Neutrophil (primary cell): ENCODE measurements around the gene CFHR4.

ENCODE experiments used
- H3K27ac ChIP-seq: fragments of 200-600 bp; sonication (generic); 2 replicates; pipeline ENCODE4 v1.5.1; 2016; ENCODE audit warnings: mild to moderate bottlenecking, moderate library complexity
- H3K27me3 ChIP-seq: fragments of 200-600 bp; sonication (generic); 2 replicates; pipeline ENCODE4 v1.6.0; 2016; ENCODE audit warnings: mild to moderate bottlenecking
- H3K36me3 ChIP-seq: fragments of 200-600 bp; sonication (generic); 2 replicates; pipeline ENCODE4 v1.5.1; 2017
- H3K4me1 ChIP-seq, 2 experiments: fragments of 200-600 bp in 1 of 2; sonication (generic) in 1 of 2; 1 replicate in 1 of 2; 2 replicates in 1 of 2; pipeline versions ENCODE4 v1.5.1 to v1.6.1; 2013 to 2016; ENCODE audit warnings: low read depth in 1 of 2, low read length in 1 of 2, mild to moderate bottlenecking in 1 of 2, moderate library complexity in 1 of 2; ENCODE audit not compliant: control insufficient read depth in 1 of 2, insufficient read depth in 1 of 2
- H3K4me3 ChIP-seq, 2 experiments: fragments of 200-600 bp in 1 of 2; sonication (generic) in 1 of 2; 1 replicate in 1 of 2; 2 replicates in 1 of 2; pipeline ENCODE4 v1.5.1; 2013 to 2016; ENCODE audit warnings: low read depth in 1 of 2, low read length in 1 of 2, mild to moderate bottlenecking in 1 of 2, moderate library complexity in 1 of 2
- H3K9me3 ChIP-seq: fragments of 200-600 bp; sonication (generic); 2 replicates; pipeline ENCODE4 v1.5.1; 2016
- TF ChIP-seq, protein P1 (sequence below): fragments of 200-600 bp; sonication (generic); IDR thresholded peaks from 2 replicates; pipeline ENCODE4 v1.5.1; 2016; ENCODE audit warnings: antibody characterized with exemption

Gene CFHR4

DNA sequence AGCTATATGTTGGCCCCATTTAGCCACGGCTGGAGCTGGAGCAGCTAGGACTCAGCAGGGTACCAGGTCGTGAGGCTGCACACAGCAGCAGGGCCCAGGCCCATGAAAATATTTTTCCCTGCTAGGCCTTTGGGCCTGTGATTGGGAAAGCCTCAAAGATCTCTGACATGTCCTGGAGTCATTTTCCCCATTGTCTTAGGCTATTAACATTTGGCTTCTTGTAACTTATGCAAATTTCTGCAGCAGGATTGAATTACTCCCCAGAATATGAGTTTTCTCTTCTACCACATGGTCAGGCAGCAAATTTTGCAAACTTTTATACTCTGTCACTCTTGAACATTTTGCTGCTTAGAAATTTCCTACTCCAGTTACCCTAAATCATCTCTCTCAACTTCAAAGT lies 66.9 kb downstream of the CFHR4 start:
- no peaks in the 10 kb centered on the region for H3K4me1 ChIP-seq
- H3K27ac ChIP-seq = no peak overlapping the region
- H3K27me3 ChIP-seq = no peaks in the 10 kb centered on the region
- TF ChIP-seq, protein P1, sequence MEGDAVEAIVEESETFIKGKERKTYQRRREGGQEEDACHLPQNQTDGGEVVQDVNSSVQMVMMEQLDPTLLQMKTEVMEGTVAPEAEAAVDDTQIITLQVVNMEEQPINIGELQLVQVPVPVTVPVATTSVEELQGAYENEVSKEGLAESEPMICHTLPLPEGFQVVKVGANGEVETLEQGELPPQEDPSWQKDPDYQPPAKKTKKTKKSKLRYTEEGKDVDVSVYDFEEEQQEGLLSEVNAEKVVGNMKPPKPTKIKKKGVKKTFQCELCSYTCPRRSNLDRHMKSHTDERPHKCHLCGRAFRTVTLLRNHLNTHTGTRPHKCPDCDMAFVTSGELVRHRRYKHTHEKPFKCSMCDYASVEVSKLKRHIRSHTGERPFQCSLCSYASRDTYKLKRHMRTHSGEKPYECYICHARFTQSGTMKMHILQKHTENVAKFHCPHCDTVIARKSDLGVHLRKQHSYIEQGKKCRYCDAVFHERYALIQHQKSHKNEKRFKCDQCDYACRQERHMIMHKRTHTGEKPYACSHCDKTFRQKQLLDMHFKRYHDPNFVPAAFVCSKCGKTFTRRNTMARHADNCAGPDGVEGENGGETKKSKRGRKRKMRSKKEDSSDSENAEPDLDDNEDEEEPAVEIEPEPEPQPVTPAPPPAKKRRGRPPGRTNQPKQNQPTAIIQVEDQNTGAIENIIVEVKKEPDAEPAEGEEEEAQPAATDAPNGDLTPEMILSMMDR = no peak
- H3K36me3 ChIP-seq = no peaks in the 10 kb centered on the region
- no peaks in the 10 kb centered on the region for H3K9me3 ChIP-seq
- H3K4me3 ChIP-seq = no peak overlapping the region

DNA sequence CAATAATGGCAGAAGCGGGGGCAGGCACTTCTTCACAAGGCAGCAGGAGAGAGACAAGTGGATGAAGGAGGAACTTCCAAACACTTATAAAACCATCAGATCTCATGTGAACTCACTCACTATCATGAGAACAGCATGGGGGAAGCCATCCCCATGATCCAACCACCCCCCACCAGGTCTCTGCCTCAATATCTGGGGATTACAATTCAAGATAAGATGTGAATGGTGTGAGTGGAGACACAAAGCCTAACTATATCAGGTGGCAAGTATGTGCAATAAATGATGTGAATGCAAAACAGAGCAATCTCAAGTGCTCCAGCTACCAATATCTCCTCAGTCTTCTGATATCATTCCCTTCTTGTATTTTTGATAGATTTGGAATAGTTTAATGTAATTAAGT lies 68.1 kb downstream of the CFHR4 start:
- TF ChIP-seq, protein P1 = no peak
- Histone ChIP-seq H3K4me3 (no peak overlapping the region), H3K27ac (no peak overlapping the region), H3K4me1 (no peaks in the 10 kb centered on the region), H3K27me3 (no peaks in the 10 kb centered on the region), H3K9me3 (no peaks in the 10 kb centered on the region), H3K36me3 (no peaks in the 10 kb centered on the region)

DNA sequence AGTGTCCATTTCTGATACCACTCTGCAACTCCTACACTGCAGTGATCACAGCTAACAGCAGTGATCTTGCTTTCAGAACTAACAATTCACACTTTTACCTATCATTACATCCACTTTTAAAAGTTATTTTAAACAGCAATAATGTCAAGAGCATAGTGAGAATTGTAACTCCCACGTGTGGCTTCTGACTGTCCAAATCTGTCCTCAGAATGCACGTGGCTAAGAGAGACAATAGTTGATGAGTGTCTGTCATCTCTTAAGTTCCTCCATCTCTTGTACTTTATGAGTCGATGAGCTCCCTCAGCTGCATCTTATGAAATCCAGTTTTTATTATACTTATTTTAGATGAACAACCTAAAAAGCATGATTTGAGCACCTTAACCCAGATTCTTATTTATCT lies 73.0 kb downstream of the CFHR4 start:
- TF ChIP-seq, protein P1 = no peak
- no peaks in the 10 kb centered on the region for H3K36me3 ChIP-seq
- H3K4me3 ChIP-seq = no peak overlapping the region
- no peaks in the 10 kb centered on the region for H3K9me3 ChIP-seq
- no peaks in the 10 kb centered on the region for H3K27me3 ChIP-seq
- H3K4me1 ChIP-seq = no peaks in the 10 kb centered on the region
- no peak overlapping the region for H3K27ac ChIP-seq
